Progenitor cell of endocrine pancreas (in vitro differentiated cells): Measurements from ENCODE around the gene TNFRSF8. TPM values are rescaled to one million over a fixed set of nuclear protein-coding genes. Genes with fewer than 3 reads are reported as not detected.

Experiments
- DNase-seq: peaks from one replicate; pipeline ENCODE4 v3.0.0; 2021; ENCODE audit warnings: low spot score; ENCODE audit not compliant: unreplicated experiment
- H3K27ac Mint-ChIP-seq: 2 replicates; pipeline ENCODE4 v1.8.0; 2021; ENCODE audit warnings: mild to moderate bottlenecking, moderate library complexity, mixed read lengths
- H3K27me3 Mint-ChIP-seq: 2 replicates; pipeline ENCODE4 v1.8.0; 2021; ENCODE audit warnings: mixed read lengths
- H3K36me3 Mint-ChIP-seq: 2 replicates; pipeline ENCODE4 v1.8.0; 2022; ENCODE audit warnings: mixed read lengths; ENCODE audit not compliant: insufficient read depth
- H3K4me1 Mint-ChIP-seq: 2 replicates; pipeline ENCODE4 v1.8.0; 2021; ENCODE audit warnings: low read depth, mixed read lengths
- H3K4me3 Mint-ChIP-seq: 2 replicates; pipeline ENCODE4 v1.8.0; 2021; ENCODE audit warnings: low read depth, mild to moderate bottlenecking, moderate library complexity, mixed read lengths
- H3K9me3 Mint-ChIP-seq: 2 replicates; pipeline ENCODE4 v1.8.0; 2021; ENCODE audit warnings: low read depth, mixed read lengths
- total RNA-seq: library from RNA; stranded (reverse); gene quantifications from 2 replicates; pipeline ENCODE4 v1.2.1, GENCODE V29; 2021
- TF ChIP-seq, protein P1 (sequence below): fragments of 200-600 bp; sonication (generic); IDR thresholded peaks from one replicate; pipeline ENCODE4 v1.5.0; 2021; ENCODE audit warnings: antibody characterized with exemption, mild to moderate bottlenecking; ENCODE audit not compliant: unreplicated experiment

The TNFRSF8 gene
- total RNA-seq, 1 donor from 2014 or later: not detected

DNA sequence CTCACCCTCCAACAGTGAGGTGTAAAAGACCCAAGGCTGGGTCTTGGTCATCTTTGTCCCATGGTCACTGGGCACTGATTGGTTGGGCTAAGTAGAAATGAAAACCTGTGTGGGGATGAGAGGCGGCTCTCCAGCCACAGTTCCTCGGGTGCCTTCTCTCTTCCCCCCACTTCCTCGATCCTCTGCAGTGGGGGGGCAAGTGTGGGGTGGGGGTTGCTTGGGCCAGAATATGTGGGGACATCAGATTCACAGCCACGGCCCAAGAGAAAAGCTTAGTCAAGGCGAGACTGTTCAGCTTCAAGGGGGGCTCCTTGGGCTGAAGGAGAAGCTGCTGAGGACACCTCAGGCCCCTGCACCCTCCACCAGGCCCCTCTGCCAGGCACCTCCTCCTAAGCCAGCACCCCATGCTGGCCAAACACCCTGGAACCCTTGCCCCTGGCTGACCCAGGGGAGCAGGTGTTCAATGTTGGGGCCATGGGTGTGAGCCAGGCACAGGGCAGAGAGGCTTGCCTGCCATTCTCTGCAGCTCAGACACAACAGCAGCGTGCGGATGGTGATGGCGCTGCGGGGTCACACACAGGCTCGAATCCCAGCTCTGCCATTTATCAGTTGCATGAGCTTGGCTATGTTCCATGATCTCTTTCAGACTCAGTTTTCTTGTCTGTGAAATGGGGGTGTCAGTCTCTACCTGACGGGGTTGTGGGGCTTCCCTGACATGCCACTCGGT is 82.7 kb downstream of the TNFRSF8 start:
- Mint-ChIP-seq H3K4me3 (no peak overlapping the region), H3K36me3 (no peaks in the 10 kb centered on the region), H3K4me1 (peaks cover 3% of the 10 kb centered on the region), H3K27me3 (peaks cover 6% of the 10 kb centered on the region), H3K27ac (no peak overlapping the region), H3K9me3 (peaks cover 2% of the 10 kb centered on the region)
- DNase-seq: no peak
- TF ChIP-seq, protein P1, sequence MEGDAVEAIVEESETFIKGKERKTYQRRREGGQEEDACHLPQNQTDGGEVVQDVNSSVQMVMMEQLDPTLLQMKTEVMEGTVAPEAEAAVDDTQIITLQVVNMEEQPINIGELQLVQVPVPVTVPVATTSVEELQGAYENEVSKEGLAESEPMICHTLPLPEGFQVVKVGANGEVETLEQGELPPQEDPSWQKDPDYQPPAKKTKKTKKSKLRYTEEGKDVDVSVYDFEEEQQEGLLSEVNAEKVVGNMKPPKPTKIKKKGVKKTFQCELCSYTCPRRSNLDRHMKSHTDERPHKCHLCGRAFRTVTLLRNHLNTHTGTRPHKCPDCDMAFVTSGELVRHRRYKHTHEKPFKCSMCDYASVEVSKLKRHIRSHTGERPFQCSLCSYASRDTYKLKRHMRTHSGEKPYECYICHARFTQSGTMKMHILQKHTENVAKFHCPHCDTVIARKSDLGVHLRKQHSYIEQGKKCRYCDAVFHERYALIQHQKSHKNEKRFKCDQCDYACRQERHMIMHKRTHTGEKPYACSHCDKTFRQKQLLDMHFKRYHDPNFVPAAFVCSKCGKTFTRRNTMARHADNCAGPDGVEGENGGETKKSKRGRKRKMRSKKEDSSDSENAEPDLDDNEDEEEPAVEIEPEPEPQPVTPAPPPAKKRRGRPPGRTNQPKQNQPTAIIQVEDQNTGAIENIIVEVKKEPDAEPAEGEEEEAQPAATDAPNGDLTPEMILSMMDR: no peak

DNA sequence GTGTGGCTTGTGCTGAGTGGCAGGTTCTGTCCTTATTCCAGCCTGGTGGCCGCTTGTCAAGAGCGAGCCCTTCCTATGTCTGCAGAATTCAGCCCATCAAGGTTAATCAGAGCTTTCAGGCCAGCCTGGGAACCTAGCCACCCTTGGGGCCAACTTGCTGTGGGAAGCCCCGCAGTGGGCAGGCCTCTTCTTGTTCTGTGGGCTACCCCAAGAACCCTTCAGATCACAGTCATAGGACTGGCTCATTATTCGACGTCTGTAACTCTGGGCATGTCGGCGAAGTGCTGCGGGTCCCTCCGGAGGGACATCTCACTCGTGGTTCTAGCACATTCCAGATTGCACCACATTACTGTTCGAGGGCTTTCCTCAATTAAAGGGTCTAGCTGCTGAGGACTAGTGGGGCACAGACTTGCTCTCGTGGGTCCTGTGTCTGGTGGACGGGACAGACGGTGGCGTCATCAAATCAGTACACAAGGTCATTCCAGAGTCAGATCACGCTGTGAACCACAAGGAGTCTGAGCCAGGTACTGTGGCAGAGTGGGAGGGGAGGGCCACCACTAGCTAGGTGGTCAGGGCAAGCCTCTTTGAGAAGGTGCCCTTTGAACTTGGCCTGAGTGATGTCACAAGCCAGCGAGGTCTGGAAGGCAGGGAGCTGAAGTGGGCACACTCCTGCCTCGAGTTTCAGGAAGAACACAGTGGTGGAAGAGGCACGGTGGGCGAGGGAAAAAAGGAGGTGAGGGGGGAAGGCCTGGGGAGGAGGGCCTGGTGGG is 83.4 kb downstream of the TNFRSF8 start:
- no peak for DNase-seq
- H3K4me1 Mint-ChIP-seq: peaks cover 3% of the 10 kb centered on the region
- peaks cover 10% of the 10 kb centered on the region for H3K27me3 Mint-ChIP-seq
- H3K9me3 Mint-ChIP-seq: peaks cover 2% of the 10 kb centered on the region
- no peak overlapping the region for H3K4me3 Mint-ChIP-seq
- no peaks in the 10 kb centered on the region for H3K36me3 Mint-ChIP-seq
- TF ChIP-seq, protein P1: no peak
- no peak overlapping the region for H3K27ac Mint-ChIP-seq

DNA sequence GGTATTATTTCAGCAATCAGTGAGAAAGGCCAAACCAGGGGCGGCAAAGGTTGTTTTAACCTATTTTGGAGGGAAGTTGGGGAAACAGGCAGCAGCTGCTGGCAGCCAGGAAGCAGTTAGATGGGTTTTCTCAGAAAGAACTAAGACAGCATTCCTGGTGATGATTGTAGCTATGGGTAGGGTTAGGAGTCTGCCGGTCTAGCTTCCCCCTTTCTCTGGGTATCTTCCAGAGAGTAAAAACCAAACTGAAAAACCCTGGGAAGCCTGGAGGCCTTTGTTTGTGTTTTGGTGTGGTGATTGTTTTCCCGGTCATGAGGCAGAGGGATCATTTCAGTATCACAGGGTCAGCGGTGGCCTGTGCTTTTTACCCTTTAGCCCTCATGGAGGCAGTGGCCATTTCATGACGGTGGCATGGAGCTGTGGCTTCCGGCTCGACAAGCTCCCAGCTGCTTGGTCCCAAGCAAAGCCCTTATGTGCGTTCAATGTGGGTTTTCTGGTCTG is 84.1 kb downstream of the TNFRSF8 start:
- peaks cover 2% of the 10 kb centered on the region for H3K9me3 Mint-ChIP-seq

DNA sequence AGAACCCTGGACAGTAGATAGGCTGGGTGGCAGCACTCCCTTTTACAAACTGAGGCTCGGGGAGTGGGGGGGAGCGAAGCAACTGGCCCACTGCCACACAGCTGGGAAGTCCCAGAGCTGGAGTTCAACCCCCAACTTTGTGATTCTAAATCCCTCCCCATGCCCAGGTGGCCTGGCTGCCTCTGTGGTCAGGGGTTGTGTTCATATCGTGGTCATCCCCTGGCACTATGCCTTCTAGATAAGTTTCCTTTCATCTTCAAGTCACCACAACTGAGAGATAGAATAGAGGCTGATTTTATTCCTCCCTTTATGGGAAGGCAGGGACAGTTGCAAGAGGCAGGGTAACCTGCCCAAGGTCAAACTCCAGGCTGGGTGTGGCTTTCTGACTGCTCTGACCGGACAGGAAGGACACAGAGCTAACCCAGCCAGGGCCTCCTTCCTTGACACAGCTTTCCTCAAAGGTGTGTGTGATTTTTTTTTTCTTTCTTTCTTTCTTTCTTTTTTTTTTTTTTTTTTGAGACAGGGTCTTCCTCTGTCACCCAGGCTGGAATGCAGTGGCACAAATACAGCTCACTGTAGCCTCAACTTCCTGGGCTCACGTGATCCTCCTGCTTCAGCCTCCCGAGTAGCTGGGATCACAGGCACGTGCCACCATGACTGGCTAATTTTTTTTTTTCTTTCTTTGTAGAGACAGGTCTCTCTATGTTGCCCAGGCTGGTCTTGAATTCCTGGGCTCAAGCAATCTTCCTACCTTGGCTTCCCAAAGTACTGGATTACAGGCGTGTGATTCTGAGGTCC is 85.3 kb downstream of the TNFRSF8 start:
- Mint-ChIP-seq H3K4me3 (no peak overlapping the region), H3K36me3 (no peaks in the 10 kb centered on the region), H3K4me1 (peaks cover 3% of the 10 kb centered on the region), H3K27ac (no peak overlapping the region), H3K27me3 (peaks cover 15% of the 10 kb centered on the region), H3K9me3 (peaks cover 2% of the 10 kb centered on the region)
- TF ChIP-seq, protein P1: no peak
- no peak for DNase-seq

More for the DNA sequence above, 84.1 kb downstream of the TNFRSF8 start:
- TF ChIP-seq, protein P1: no peak
- Mint-ChIP-seq H3K27me3 (peaks cover 15% of the 10 kb centered on the region), H3K36me3 (no peaks in the 10 kb centered on the region), H3K4me3 (no peak overlapping the region), H3K27ac (no peak overlapping the region), H3K4me1 (peaks cover 3% of the 10 kb centered on the region)
- DNase-seq: no peak
